ENCODE data around the gene KLHDC7B. TPM values are rescaled to one million over a fixed set of nuclear protein-coding genes. Genes with fewer than 3 reads are reported as not detected.

KLHDC7B gene
- polyA plus RNA-seq, 1 experiment, result 0.04 TPM

DNA sequence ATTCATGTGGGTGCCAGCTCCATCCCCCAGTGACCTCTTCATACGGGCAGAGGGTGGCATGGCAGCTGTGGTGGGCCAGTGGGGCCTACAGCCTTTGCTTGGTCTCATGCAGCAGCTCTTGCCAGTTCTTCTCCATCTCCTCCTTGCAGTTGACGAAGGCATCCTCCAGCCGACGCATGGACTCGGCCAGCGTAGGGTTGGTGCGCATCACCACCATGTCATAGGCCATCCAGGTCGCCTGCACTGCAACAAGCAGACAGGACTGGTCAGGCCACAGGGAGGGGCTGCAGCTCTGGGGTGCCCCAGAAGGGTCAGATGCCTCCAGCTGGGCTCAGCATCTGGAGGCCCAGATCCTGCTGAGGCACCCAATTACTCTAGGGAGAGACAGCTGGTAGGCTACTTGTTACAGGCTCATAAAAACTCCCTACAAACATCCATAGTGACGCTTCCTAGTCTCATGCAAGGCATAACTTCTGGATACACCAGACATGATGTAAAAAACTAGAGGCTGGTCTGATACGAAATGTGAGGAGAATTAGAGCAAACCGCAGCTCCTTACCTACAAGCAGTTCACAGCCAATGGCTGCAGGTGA is 5.6 kb downstream of the KLHDC7B start:
- TF ChIP-seq, protein P1, sequence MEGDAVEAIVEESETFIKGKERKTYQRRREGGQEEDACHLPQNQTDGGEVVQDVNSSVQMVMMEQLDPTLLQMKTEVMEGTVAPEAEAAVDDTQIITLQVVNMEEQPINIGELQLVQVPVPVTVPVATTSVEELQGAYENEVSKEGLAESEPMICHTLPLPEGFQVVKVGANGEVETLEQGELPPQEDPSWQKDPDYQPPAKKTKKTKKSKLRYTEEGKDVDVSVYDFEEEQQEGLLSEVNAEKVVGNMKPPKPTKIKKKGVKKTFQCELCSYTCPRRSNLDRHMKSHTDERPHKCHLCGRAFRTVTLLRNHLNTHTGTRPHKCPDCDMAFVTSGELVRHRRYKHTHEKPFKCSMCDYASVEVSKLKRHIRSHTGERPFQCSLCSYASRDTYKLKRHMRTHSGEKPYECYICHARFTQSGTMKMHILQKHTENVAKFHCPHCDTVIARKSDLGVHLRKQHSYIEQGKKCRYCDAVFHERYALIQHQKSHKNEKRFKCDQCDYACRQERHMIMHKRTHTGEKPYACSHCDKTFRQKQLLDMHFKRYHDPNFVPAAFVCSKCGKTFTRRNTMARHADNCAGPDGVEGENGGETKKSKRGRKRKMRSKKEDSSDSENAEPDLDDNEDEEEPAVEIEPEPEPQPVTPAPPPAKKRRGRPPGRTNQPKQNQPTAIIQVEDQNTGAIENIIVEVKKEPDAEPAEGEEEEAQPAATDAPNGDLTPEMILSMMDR (IDR thresholded peaks at IDR 0.05; ENCODE audit: low read depth, low read length), result no peak
- H3K4me3 ChIP-seq (ENCODE audit: low read depth, low read length), result no peak overlapping the region
- H3K9me3 ChIP-seq (ENCODE audit: control insufficient read depth, insufficient read depth, low read length), result no peaks in the 10 kb centered on the region; the same call in 1 of the 2 replicates
- DNase-seq (ENCODE audit: low read depth, low spot score), result no peak
- no peak overlapping the region for H3K27ac ChIP-seq (ENCODE audit: low read depth, low read length)
- CTCF ChIA-PET, result interaction anchor here (3.3 kb wide), 1 partner anchor 12 kb away, joined by 11 read pairs; the partner anchor contains the start of gene SYCE3
- H3K27me3 ChIP-seq (ENCODE audit: control insufficient read depth, insufficient read depth, low read length), result peaks cover 47% of the 10 kb centered on the region
- POLR2A ChIA-PET, result interaction anchor here (1.6 kb wide), 1 partner anchor 25 kb away, joined by 3 read pairs; the partner anchor contains the start of gene SCO2

DNA sequence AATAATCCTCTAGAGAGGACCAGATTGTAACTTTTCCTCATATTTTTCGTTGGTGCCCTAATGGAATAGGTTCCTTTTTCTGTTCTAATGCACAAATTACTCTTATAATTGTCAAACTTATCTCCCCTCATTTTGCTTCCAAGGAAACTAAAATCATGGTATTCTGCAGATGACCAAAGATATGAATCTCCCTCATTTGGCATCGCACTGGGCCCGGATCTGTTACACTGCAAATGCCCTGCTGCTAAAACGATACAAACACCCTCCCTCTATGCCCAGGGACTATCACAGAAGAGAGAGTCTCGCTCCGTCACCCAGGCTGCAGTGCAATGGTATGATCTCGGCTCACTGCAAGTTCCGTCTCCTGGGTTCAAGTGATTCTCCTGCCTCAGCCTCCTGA is 7.6 kb downstream of the KLHDC7B start:
- POLR2A ChIA-PET, result no interaction called here
- H3K4me3 ChIP-seq (ENCODE audit: low read depth, low read length), result no peak overlapping the region
- TF ChIP-seq, protein P1 (IDR thresholded peaks at IDR 0.05; ENCODE audit: low read depth, low read length), result no peak
- CTCF ChIA-PET, result no interaction called here
- no peak overlapping the region for H3K27ac ChIP-seq (ENCODE audit: low read depth, low read length)
- DNase-seq (ENCODE audit: low read depth, low spot score), result no peak
- no peaks in the 10 kb centered on the region for H3K9me3 ChIP-seq (ENCODE audit: control insufficient read depth, insufficient read depth, low read length)
- peaks cover 36% of the 10 kb centered on the region for H3K27me3 ChIP-seq (ENCODE audit: control insufficient read depth, insufficient read depth, low read length)

DNA sequence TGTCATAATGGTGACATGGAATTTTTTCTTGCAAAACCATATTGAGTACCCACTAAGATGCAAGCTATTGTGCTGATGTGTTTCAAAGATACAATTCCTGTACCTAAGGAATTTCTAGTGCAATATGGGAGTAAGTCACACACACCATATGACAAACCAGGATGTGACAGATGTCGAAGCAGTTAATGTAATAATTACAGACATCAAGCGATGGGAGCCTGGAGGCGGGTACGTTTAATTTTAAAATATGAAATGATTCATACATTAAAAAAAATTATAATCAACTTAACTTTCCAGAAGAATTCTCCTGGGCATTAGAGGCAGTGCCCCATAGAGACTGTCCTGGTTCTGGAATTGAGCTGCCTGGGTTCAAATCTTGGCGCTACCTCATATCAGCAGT is 11.0 kb downstream of the KLHDC7B start:
- ChIA-PET POLR2A (interaction anchor here (1.1 kb wide), 1 partner anchor 26 kb away, joined by 5 read pairs; the partner anchor contains the start of gene CHKB), CTCF (interaction anchor here (0.5 kb wide), 1 partner anchor 21 kb away, joined by 4 read pairs; no protein-coding TSS in a partner anchor)
- Histone ChIP-seq H3K9me3 (ENCODE audit: control insufficient read depth, insufficient read depth, low read length) (no peaks in the 10 kb centered on the region), H3K27ac (ENCODE audit: low read depth, low read length) (no peak overlapping the region), H3K27me3 (ENCODE audit: control insufficient read depth, insufficient read depth, low read length) (peaks cover 20% of the 10 kb centered on the region), H3K4me3 (ENCODE audit: low read depth, low read length) (no peak overlapping the region)
- TF ChIP-seq, protein P1 (IDR thresholded peaks at IDR 0.05; ENCODE audit: low read depth, low read length), result no peak
- no peak for DNase-seq (ENCODE audit: low read depth, low spot score)

DNA sequence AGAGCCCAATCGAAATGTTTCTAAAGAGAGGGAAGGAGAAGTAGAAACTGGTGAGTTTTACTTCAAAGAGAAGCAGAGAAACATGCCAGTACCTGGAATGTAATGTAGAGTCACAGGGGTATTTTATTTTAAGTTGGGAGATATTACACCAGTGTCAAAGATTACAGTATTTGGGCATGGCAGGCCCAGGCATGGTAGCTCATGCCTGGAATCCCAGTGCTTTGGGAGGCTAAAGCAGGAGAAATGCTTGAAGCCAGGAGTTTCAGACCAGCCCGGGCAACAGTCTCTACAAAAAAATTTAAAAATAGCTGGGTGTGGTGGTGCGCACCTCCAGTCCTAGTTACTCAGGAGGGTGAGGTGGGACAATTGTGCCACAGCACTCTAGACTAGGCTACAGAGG is 14.3 kb downstream of the KLHDC7B start:
- TF ChIP-seq, protein P1 (IDR thresholded peaks at IDR 0.05; ENCODE audit: low read depth, low read length), result no peak
- POLR2A ChIA-PET, result no interaction called here
- Histone ChIP-seq H3K9me3 (ENCODE audit: control insufficient read depth, insufficient read depth, low read length) (no peaks in the 10 kb centered on the region; the same call in 1 of the 2 replicates), H3K27me3 (ENCODE audit: control insufficient read depth, insufficient read depth, low read length) (peaks cover 21% of the 10 kb centered on the region), H3K4me3 (ENCODE audit: low read depth, low read length) (no peak overlapping the region), H3K27ac (ENCODE audit: low read depth, low read length) (no peak overlapping the region)
- DNase-seq (ENCODE audit: low read depth, low spot score), result no peak
- CTCF ChIA-PET, result interaction anchor here (0.7 to 1.2 kb wide), 2 partner anchors 12 to 54 kb away, joined by 3 read pairs; no protein-coding TSS in a partner anchor

Data from AG04450 (cell line).